ENCODE measurements around the gene ZDHHC5.

The ZDHHC5 gene

GRCh38 chr11:57641011-57641807 is 26.7 kb upstream of the ZDHHC5 start:
- Histone ChIP-seq H3K27me3 (peaks cover 3% of the 10 kb centered on the region), H3K9me3 (no peaks in the 10 kb centered on the region), H3K4me1 (no peaks in the 10 kb centered on the region), H3K36me3 (no peaks in the 10 kb centered on the region), H3K4me3 (ENCODE audit: low read depth, low read length) (no peak overlapping the region)
- DNase-seq: peak; percentile 31
- TF ChIP-seq CTCF (IDR thresholded peaks at IDR 0.05; ENCODE audit: low read depth, low read length): peak; percentile 47

- no peak for TF ChIP-seq CTCF (IDR thresholded peaks at IDR 0.05; ENCODE audit: low read depth, low read length)
- Histone ChIP-seq H3K4me3 (ENCODE audit: low read depth, low read length) (no peak overlapping the region), H3K36me3 (no peaks in the 10 kb centered on the region), H3K27me3 (peaks cover 29% of the 10 kb centered on the region), H3K9me3 (no peaks in the 10 kb centered on the region), H3K4me1 (no peaks in the 10 kb centered on the region)
- no peak for DNase-seq
These were observed 24.1 kb upstream of the ZDHHC5 start for GRCh38 chr11:57643802-57644201.

DNA sequence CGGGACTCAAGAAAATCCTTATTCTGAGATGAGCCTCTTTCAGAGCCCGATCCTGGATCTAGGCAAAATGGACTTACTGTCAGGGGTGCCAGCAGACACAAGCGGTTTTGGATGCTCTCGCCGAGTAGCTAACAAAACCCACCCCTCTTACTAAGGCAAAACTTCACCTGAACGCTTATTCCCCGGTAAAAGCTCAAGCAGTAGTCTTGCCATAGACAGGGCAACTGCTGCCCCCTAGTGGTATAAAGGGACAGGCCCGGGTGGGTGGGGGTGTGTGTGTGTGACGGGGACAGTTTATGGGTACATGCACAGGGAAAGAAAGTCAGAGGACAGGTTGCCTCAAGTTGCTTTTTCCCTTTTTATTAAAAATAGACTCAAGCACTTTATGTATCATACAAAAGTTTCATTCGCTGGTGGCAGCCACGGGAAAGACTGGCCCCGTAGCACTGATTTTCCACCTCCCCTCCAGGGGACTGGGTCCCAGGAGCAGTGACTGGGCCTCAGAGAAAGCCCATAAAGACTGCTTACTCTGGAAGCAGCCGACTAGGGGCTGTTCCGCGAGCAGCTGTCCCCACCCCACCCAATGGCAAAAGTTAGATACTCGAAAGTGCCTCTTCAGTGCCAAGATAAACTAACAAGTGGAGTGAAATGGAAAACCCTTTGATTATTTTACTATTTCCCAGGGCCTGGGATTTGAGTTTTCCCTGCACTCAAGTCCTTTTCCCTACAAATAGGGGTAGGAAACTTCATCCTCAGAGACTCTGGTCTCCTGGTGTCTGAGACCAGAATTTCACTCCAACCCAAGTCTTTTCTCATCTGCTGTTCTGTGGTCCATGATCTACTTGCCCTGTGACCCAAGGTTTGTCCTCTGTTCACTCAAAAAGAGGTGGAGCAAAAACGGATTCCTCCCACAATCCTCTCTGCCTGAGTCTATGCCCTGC is 22.9 kb upstream of the ZDHHC5 start:
- peak; percentile 76 for DNase-seq

GRCh38 chr11:57645689-57646085 is 22.2 kb upstream of the ZDHHC5 start:
- H3K9me3 ChIP-seq: no peaks in the 10 kb centered on the region
- peaks cover 35% of the 10 kb centered on the region for H3K27me3 ChIP-seq
- DNase-seq: no peak
- no peaks in the 10 kb centered on the region for H3K36me3 ChIP-seq
- no peak for TF ChIP-seq CTCF (IDR thresholded peaks at IDR 0.05; ENCODE audit: low read depth, low read length)
- H3K4me1 ChIP-seq: no peaks in the 10 kb centered on the region
- no peak overlapping the region for H3K4me3 ChIP-seq (ENCODE audit: low read depth, low read length)

More for the DNA sequence above, 22.9 kb upstream of the ZDHHC5 start:
- Histone ChIP-seq H3K36me3 (no peaks in the 10 kb centered on the region), H3K9me3 (no peaks in the 10 kb centered on the region), H3K4me1 (no peaks in the 10 kb centered on the region), H3K4me3 (ENCODE audit: low read depth, low read length) (no peak overlapping the region), H3K27me3 (peaks cover 35% of the 10 kb centered on the region)
- TF ChIP-seq CTCF (IDR thresholded peaks at IDR 0.05; ENCODE audit: low read depth, low read length): peak; percentile 71

GRCh38 chr11:57646194-57646798 is 21.6 kb upstream of the ZDHHC5 start:
- peaks cover 35% of the 10 kb centered on the region for H3K27me3 ChIP-seq
- H3K9me3 ChIP-seq: no peaks in the 10 kb centered on the region
- no peak for DNase-seq
- H3K36me3 ChIP-seq: no peaks in the 10 kb centered on the region
- no peak for TF ChIP-seq CTCF (IDR thresholded peaks at IDR 0.05; ENCODE audit: low read depth, low read length)
- no peak overlapping the region for H3K4me3 ChIP-seq (ENCODE audit: low read depth, low read length)
- H3K4me1 ChIP-seq: no peaks in the 10 kb centered on the region
